Stimulated activated CD8-positive, alpha-beta memory T cell treated with anti-CD3 and anti-CD28 coated beads, Interleukin-12 subunit alpha, Interleukin-12 subunit beta, amount 100 ng/mL, for 24 hours (primary cell): ENCODE measurements around the gene ZNF200.

Source experiments
- DNase-seq: peaks from one replicate; pipeline ENCODE4 v3.0.0-alpha.2; 2020; ENCODE audit errors: extremely low read depth

ZNF200 gene

DNA sequence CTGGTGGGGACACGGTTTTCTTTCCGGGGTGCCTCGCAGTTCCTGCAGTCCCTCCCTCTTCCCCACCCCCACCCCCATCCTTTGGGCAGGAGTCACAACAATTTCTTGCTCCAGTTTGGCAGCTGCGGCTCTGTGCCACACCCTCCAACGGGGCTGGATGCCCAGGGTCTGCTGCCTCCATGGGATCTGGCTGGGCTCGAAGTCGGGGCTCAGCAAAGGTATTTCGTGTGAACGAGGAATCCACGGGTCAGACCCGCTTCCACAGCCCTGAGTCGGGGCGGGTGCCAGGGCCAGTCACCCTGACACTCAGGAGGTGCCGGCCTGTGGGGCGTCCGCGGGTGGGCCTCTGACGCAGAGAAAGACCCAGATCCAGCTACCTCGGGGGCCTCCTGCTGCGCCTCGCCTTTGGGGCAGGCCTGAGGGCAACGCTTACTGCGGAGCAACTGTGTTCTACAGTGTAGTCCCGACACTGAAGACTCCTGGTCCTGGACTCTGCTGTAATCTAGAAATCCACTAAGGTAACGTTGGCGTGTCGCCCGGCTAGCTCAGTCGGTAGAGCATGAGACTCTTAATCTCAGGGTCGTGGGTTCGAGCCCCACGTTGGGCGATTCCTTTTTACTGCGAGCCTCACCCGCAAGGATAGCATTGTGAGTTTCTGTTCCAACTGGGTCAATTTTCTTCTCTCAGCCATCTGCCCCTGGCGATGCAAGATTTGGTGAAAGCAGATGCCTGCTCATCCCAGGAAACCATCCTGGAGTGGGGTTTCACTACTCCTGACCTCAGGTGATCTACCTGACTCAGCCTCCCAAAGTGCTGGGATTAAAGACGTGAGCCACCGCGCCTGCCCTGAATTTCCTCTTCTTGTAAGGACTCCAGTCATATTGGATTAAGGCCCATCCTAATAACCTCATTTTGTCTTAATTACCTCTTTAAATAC is 59.5 kb downstream of the ZNF200 start:
- no peak for DNase-seq

DNA sequence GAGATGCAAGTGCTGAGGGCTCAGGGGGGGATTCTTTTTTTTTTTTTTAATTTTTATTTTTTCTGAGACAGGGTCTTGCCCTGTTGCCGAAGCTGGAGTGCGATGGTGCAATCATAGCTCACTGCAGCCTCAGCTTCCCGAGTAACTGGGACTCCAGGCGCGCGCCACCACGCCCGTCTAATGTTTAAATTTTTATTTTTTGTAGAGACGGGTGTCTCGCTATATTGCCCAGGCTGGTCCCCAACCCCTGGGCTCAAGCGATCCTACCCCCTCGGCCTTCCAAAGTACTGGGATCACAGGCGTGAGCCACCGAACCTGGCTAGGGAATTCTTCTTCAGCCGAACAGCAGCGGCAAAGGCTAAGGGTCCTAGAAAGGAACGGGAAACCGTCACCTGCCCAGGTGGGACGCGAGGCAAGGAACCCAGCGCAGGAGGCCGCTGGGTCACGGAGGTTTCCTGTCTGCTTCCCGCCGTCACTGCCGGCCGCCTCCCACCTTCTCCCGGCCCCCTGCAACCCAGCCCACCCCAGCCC is 60.3 kb downstream of the ZNF200 start:
- no peak for DNase-seq

GRCh38 chr16:3173892-3174617 is 60.9 kb downstream of the ZNF200 start:
- no peak for DNase-seq
